ENCODE results near the gene HOXA11.

HOXA11 gene

DNA sequence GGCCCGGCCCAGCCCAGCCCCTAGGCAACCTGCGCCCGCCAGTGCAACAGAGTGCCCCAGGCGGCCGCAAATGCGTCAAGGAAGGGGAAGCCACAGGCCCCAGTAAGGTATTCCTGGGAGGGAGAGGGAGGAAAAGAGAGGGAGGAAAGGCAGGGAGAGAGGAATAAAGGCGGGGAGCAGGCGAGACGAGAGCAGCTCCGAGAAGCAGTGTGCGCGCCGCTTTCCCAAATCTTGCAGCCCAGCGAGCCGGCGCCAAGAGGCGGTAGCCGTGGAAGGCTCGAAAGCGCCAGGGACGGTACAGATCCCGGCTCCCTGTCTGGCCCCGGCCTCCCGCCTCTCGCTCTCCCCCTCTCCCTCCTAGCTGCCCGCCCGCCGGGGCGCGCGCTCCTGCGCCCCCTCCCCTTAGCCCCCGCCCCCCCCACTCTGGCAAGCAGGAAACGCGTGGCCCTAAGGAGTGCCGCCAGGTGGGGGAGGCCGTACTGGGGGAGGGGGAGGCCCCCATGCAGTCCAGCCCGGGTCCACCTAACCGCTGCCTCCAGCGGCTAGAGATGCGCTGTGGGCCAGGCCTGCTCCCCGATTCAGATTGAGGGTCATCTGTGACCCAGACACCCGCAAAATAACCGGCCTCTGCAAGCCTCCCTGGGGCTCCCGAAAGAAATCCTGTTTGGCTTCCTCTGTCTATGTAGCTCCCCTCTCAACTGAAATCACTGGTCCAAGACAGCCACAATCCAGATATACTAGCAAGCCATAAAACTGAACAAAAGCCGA is 15.2 kb downstream of the HOXA11 start:
- DNase-seq (ENCODE audit: low spot score), result no peak

- no peak for DNase-seq (ENCODE audit: low spot score)
Measured at GRCh38 chr7:27168265-27168947, 16.6 kb downstream of the HOXA11 start.

DNA sequence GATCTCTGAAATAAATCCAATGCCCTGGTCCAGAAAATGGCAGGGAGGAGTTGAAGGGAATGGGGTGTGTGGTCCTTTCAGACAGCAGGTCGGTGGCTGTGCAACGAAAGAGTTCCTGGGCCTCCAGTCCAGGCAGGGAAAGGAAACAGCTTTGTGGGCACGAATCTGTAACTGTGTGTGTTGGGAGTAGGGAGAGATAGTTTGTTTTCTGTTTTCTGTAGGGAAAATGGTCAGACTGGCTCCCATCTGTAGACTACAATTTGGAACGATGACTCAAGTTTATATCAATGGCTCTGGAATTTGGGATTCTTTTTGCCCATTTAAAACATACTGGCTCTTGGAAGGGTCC is 17.1 kb downstream of the HOXA11 start:
- no peak for DNase-seq (ENCODE audit: low spot score)

- DNase-seq (ENCODE audit: low spot score), result no peak
Measured at GRCh38 chr7:27166531-27167505, 18.2 kb downstream of the HOXA11 start.

DNA sequence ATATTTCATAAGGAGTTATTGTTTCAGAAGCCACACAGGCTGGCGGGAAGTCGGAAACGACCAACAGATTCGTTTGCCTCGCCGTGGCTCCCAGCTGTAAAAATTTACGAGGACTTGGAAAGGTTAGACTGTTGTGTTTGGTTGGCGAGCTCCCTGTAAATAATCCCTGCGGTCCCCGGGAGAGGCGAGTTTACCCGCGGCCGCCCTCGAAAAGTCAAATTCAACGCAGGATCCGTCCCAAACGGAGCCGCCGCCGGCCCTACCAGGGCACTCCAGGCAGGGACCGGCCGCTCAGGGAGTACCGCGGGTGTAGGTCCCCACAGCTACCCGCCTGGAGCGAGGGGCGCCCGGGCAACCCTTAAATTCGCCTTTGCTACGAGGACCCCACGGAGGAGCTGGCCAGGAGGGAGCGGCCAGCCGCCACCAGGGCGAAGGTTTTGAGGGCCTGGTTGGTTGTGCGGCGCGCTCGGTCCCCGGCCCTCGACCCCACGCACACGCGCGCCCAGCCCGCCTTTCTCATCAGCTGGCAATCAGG is 19.0 kb downstream of the HOXA11 start:
- no peak for DNase-seq (ENCODE audit: low spot score)

DNA sequence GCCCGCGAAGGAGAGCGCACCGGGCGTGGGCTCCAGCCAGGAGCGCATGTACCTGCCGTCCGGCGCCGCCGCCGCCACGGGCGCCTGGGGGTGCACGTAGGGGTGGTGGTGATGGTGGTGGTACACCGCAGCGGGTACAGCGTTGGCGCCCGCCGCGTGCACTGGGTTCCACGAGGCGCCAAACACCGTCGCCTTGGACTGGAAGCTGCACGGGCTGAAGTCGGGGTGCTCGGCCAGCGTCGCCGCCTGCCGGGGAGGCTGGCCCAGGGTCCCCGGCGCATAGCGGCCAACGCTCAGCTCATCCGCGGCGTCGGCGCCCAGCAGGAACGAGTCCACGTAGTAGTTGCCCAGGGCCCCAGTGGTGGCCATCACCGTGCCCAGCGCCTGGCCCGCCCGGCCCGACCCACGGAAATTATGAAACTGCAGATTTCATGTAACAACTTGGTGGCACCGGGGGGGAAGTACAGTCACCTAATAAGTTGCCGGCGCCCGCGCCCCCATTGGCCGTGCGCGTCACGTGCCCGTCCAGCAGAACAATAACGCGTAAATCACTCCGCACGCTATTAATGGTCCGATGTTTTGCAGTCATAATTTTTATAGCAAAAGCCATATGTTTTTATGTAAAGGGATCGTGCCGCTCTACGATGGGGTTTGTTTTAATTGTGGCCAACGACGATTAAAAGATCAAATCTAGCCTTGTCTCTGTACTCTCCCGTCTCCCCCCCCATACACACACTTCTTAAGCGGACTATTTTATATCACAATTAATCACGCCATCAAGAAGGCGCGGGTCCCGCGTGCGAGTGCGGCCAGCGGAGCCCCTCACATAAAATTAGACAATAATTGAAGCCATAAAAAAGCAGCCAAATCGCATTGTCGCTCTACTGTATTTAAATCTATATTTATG is 19.7 kb downstream of the HOXA11 start, which contains the start of gene HOXA9:
HOXA9 (minus strand) TSS at position 449 of the 907 bp plus-strand sequence; CDS start at position 369, 80 bp downstream.
- DNase-seq (ENCODE audit: low spot score), result peak; percentile 90

- no peak for DNase-seq (ENCODE audit: low spot score)
Measured at GRCh38 chr7:27164367-27165088, 20.5 kb downstream of the HOXA11 start.

DNA sequence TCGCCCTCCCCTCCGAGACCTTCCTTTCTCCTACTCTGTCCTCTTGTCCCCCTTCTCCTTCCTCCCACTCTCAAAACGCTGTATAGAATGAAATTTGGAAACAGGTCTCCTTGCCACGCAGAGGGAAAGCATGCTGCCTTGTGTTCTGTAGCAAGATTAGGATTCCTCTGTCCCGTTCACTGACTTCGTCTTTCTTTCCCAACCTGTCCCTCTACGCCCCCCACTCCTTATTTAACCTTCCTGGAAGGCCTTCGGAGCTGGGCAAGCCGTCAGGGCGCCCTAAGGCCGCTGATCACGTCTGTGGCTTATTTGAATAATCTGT is 21.0 kb downstream of the HOXA11 start:
- DNase-seq (ENCODE audit: low spot score), result no peak

GRCh38 chr7:27163288-27164044 is 21.6 kb downstream of the HOXA11 start:
- DNase-seq (ENCODE audit: low spot score), result no peak

DNA sequence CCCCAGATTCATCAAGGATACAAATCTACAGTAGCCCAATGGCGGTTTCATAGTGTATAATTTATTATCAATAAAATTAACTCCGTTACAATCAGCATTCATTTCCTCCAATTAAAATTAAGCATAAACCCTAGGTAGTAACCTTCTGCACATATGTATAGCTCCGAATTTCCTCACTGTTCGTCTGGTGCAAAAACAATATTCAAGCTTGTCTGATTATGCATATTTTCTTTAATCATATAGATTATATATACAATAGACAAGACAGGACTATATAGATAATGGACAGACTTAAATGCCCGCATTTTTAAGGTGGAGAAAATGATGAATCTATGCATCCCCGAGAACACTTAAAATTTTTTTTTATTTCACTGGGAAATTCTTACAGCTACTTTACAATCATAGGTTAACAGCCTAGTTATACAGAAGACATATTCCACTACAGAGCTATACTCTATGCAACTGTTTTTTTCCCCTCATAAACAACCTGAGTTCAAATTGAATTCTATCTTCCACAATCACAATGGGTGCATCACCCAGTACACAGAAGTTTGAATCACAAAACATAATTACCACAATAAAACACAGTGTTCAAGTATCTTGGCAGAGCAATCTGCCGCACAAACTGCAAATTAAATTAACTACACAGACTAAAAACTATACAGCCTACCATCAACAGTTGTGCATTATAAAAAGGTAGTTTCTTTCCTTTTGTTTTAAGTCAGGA is 22.3 kb downstream of the HOXA11 start:
- DNase-seq (ENCODE audit: low spot score), result no peak

GRCh38 chr7:27161721-27162560 is 23.1 kb downstream of the HOXA11 start:
- DNase-seq (ENCODE audit: low spot score), result no peak

GRCh38 chr7:27161214-27161720 is 23.8 kb downstream of the HOXA11 start:
- DNase-seq (ENCODE audit: low spot score), result no peak

GRCh38 chr7:27160546-27161213 is 24.4 kb downstream of the HOXA11 start:
- DNase-seq (ENCODE audit: low spot score), result peak; percentile 90

- DNase-seq (ENCODE audit: low spot score), result no peak
Measured at GRCh38 chr7:27160145-27160545, 24.9 kb downstream of the HOXA11 start.

DNA sequence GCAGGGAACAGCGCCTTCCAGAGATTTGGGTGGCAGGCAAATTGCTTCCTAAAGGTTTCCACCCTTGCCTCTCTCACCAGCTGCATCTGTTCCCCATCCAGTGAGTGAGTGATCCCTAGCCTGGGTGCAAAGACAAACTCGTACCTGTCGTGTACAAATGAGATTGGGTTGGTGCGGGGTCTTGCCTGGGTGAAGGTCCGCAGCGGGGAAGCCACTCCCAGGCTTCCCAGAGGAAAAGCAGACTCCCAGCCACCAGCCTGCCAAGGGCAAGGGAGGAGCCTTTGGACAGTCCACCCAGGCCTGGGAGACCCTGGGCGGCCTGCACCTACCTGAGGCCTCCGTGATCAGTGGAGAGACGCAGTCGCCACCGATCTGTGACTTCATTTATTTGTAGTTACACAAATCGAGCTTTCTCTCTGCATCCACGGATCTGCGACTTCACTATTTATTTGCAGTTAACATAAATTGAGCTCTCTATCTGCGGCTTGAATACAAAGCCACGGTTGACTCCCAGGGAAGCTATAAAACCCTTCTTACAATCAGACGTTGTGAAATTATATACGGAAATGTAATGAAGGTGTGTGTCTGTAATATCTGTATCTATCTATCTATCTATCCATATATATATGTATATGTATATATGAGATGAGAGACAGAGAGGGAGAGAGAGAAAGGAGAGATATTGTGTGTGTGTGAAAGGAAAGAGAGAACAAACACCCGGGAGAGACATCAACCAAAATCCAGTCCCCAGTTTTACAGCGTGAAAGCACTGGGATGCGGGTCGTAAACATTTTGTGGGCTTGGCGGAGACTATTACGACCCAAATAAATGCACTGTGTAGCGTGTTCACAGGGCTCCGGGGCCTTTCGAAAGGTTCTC is 25.5 kb downstream of the HOXA11 start:
- no peak for DNase-seq (ENCODE audit: low spot score)
